ENCODE measurements around the gene CHCHD3.

GRCh38 chr7:132910657-132911056 is 171.2 kb downstream of the CHCHD3 start:
- TF ChIP-seq POLR2A (IDR thresholded peaks at IDR 0.05) (no peak), CTCF (IDR thresholded peaks at IDR 0.05) (no peak)

Measured in breast epithelium (tissue), 3 donors.